Measurements from ENCODE around the gene PALMD.

PALMD gene

GRCh38 chr1:99677416-99677815 lies 31.5 kb downstream of the PALMD start:
- no peak for DNase-seq
- H3K4me3 Mint-ChIP-seq, result no peak overlapping the region
- H3K9me3 Mint-ChIP-seq, result no peaks in the 10 kb centered on the region
- H3K4me1 Mint-ChIP-seq (ENCODE audit: low read depth), result no peaks in the 10 kb centered on the region
- H3K27ac Mint-ChIP-seq, result no peak overlapping the region
- peaks cover 17% of the 10 kb centered on the region for H3K27me3 Mint-ChIP-seq
- no peaks in the 10 kb centered on the region for H3K36me3 Mint-ChIP-seq (ENCODE audit: low read depth)

GRCh38 chr1:99680270-99680669 lies 34.4 kb downstream of the PALMD start:
- Mint-ChIP-seq H3K36me3 (ENCODE audit: low read depth) (no peaks in the 10 kb centered on the region), H3K9me3 (no peaks in the 10 kb centered on the region)
- DNase-seq, result no peak

GRCh38 chr1:99681583-99681982 lies 35.7 kb downstream of the PALMD start:
- no peak for DNase-seq

More at GRCh38 chr1:99680270-99680669, 34.4 kb downstream of the PALMD start:
- no peaks in the 10 kb centered on the region for H3K4me1 Mint-ChIP-seq (ENCODE audit: low read depth)
- no peaks in the 10 kb centered on the region for H3K27me3 Mint-ChIP-seq
- H3K4me3 Mint-ChIP-seq, result no peak overlapping the region
- no peak overlapping the region for H3K27ac Mint-ChIP-seq

GRCh38 chr1:99682291-99682751 lies 36.4 kb downstream of the PALMD start:
- no peaks in the 10 kb centered on the region for H3K36me3 Mint-ChIP-seq (ENCODE audit: low read depth)

More at GRCh38 chr1:99681583-99681982, 35.7 kb downstream of the PALMD start:
- no peaks in the 10 kb centered on the region for H3K27me3 Mint-ChIP-seq
- H3K4me1 Mint-ChIP-seq (ENCODE audit: low read depth), result no peaks in the 10 kb centered on the region
- no peaks in the 10 kb centered on the region for H3K9me3 Mint-ChIP-seq
- H3K27ac Mint-ChIP-seq, result no peak overlapping the region
- H3K36me3 Mint-ChIP-seq (ENCODE audit: low read depth), result no peaks in the 10 kb centered on the region
- no peak overlapping the region for H3K4me3 Mint-ChIP-seq

GRCh38 chr1:99685516-99686180 lies 39.7 kb downstream of the PALMD start:
- Mint-ChIP-seq H3K9me3 (no peaks in the 10 kb centered on the region), H3K4me1 (ENCODE audit: low read depth) (no peaks in the 10 kb centered on the region), H3K27ac (no peak overlapping the region), H3K36me3 (ENCODE audit: low read depth) (no peaks in the 10 kb centered on the region), H3K4me3 (no peak overlapping the region), H3K27me3 (no peaks in the 10 kb centered on the region)
- peak; percentile 41 for DNase-seq

More at GRCh38 chr1:99682291-99682751, 36.4 kb downstream of the PALMD start:
- no peaks in the 10 kb centered on the region for H3K27me3 Mint-ChIP-seq
- no peaks in the 10 kb centered on the region for H3K9me3 Mint-ChIP-seq
- no peak overlapping the region for H3K4me3 Mint-ChIP-seq
- no peak overlapping the region for H3K27ac Mint-ChIP-seq
- H3K4me1 Mint-ChIP-seq (ENCODE audit: low read depth), result no peaks in the 10 kb centered on the region
- DNase-seq, result no peak

GRCh38 chr1:99691175-99691574 lies 45.3 kb downstream of the PALMD start:
- H3K27me3 Mint-ChIP-seq, result peaks cover 13% of the 10 kb centered on the region
- H3K36me3 Mint-ChIP-seq (ENCODE audit: low read depth), result no peaks in the 10 kb centered on the region
- no peak overlapping the region for H3K27ac Mint-ChIP-seq
- H3K4me1 Mint-ChIP-seq (ENCODE audit: low read depth), result no peaks in the 10 kb centered on the region
- no peaks in the 10 kb centered on the region for H3K9me3 Mint-ChIP-seq
- DNase-seq, result no peak
- H3K4me3 Mint-ChIP-seq, result no peak overlapping the region

- H3K36me3 Mint-ChIP-seq (ENCODE audit: low read depth), result no peaks in the 10 kb centered on the region
- DNase-seq, result no peak
- peaks cover 36% of the 10 kb centered on the region for H3K27me3 Mint-ChIP-seq
- H3K4me3 Mint-ChIP-seq, result no peak overlapping the region
- no peak overlapping the region for H3K27ac Mint-ChIP-seq
- no peaks in the 10 kb centered on the region for H3K9me3 Mint-ChIP-seq
- no peaks in the 10 kb centered on the region for H3K4me1 Mint-ChIP-seq (ENCODE audit: low read depth)
These were observed 50.7 kb downstream of the PALMD start for GRCh38 chr1:99696616-99697015.

GRCh38 chr1:99697580-99697979 lies 51.7 kb downstream of the PALMD start:
- no peaks in the 10 kb centered on the region for H3K36me3 Mint-ChIP-seq (ENCODE audit: low read depth)
- H3K9me3 Mint-ChIP-seq, result no peaks in the 10 kb centered on the region
- no peak overlapping the region for H3K27ac Mint-ChIP-seq
- peaks cover 37% of the 10 kb centered on the region for H3K27me3 Mint-ChIP-seq
- no peaks in the 10 kb centered on the region for H3K4me1 Mint-ChIP-seq (ENCODE audit: low read depth)
- DNase-seq, result no peak
- no peak overlapping the region for H3K4me3 Mint-ChIP-seq

- Mint-ChIP-seq H3K27ac (no peak overlapping the region), H3K36me3 (ENCODE audit: low read depth) (no peaks in the 10 kb centered on the region), H3K4me3 (no peak overlapping the region), H3K4me1 (ENCODE audit: low read depth) (peaks cover 6% of the 10 kb centered on the region), H3K9me3 (no peaks in the 10 kb centered on the region), H3K27me3 (peaks cover 36% of the 10 kb centered on the region)
- DNase-seq, result no peak
These were observed 54.1 kb downstream of the PALMD start for GRCh38 chr1:99700020-99700419.

- DNase-seq, result no peak
- H3K27me3 Mint-ChIP-seq, result peaks cover 23% of the 10 kb centered on the region
- peaks cover 6% of the 10 kb centered on the region for H3K4me1 Mint-ChIP-seq (ENCODE audit: low read depth)
- no peaks in the 10 kb centered on the region for H3K9me3 Mint-ChIP-seq
- no peak overlapping the region for H3K4me3 Mint-ChIP-seq
- H3K36me3 Mint-ChIP-seq (ENCODE audit: low read depth), result no peaks in the 10 kb centered on the region
- no peak overlapping the region for H3K27ac Mint-ChIP-seq
These were observed 56.3 kb downstream of the PALMD start for GRCh38 chr1:99702221-99702620.

GRCh38 chr1:99704356-99704816 lies 58.5 kb downstream of the PALMD start:
- Mint-ChIP-seq H3K9me3 (no peaks in the 10 kb centered on the region), H3K36me3 (ENCODE audit: low read depth) (no peaks in the 10 kb centered on the region), H3K27me3 (peaks cover 15% of the 10 kb centered on the region), H3K4me1 (ENCODE audit: low read depth) (peaks cover 6% of the 10 kb centered on the region), H3K4me3 (no peak overlapping the region), H3K27ac (no peak overlapping the region)
- no peak for DNase-seq

GRCh38 chr1:99705385-99705784 lies 59.5 kb downstream of the PALMD start:
- no peak overlapping the region for H3K4me3 Mint-ChIP-seq
- H3K9me3 Mint-ChIP-seq, result no peaks in the 10 kb centered on the region
- H3K27ac Mint-ChIP-seq, result no peak overlapping the region
- peaks cover 10% of the 10 kb centered on the region for H3K27me3 Mint-ChIP-seq
- no peak for DNase-seq
- H3K4me1 Mint-ChIP-seq (ENCODE audit: low read depth), result peaks cover 6% of the 10 kb centered on the region
- H3K36me3 Mint-ChIP-seq (ENCODE audit: low read depth), result no peaks in the 10 kb centered on the region

- Mint-ChIP-seq H3K4me1 (ENCODE audit: low read depth) (peaks cover 6% of the 10 kb centered on the region), H3K27ac (no peak overlapping the region), H3K36me3 (ENCODE audit: low read depth) (no peaks in the 10 kb centered on the region), H3K4me3 (no peak overlapping the region), H3K9me3 (no peaks in the 10 kb centered on the region), H3K27me3 (no peaks in the 10 kb centered on the region)
- DNase-seq, result peak; percentile 50
These were observed 61.7 kb downstream of the PALMD start for GRCh38 chr1:99707535-99708142.

- Mint-ChIP-seq H3K4me3 (no peak overlapping the region), H3K27me3 (no peaks in the 10 kb centered on the region), H3K9me3 (no peaks in the 10 kb centered on the region), H3K4me1 (ENCODE audit: low read depth) (no peaks in the 10 kb centered on the region), H3K27ac (no peak overlapping the region), H3K36me3 (ENCODE audit: low read depth) (no peaks in the 10 kb centered on the region)
- DNase-seq, result no peak
These were observed 65.1 kb downstream of the PALMD start for GRCh38 chr1:99710994-99711393.

GRCh38 chr1:99713006-99713405 lies 67.1 kb downstream of the PALMD start:
- Mint-ChIP-seq H3K27me3 (no peaks in the 10 kb centered on the region), H3K36me3 (ENCODE audit: low read depth) (no peaks in the 10 kb centered on the region), H3K4me1 (ENCODE audit: low read depth) (no peaks in the 10 kb centered on the region), H3K4me3 (no peak overlapping the region), H3K27ac (no peak overlapping the region), H3K9me3 (no peaks in the 10 kb centered on the region)
- no peak for DNase-seq

Data from activated T-cell treated with anti-CD3 and anti-CD28 coated beads, Interleukin-2, amount 50 U/mL, for 24 hours (primary cell).